Activated T-cell treated with anti-CD3 and anti-CD28 coated beads for 24 hours (primary cell): ENCODE data around the gene FCHO2.
"Not testable (repeated sequence)": the region's sequence is repeated elsewhere in the genome, so short reads cannot be mapped to it uniquely, and the experiment has no call there.

Experiments used
- DNase-seq: peaks from one replicate; pipeline ENCODE4 v3.0.0-alpha.2; 2020; ENCODE audit warnings: low read depth

Gene FCHO2, protein sequence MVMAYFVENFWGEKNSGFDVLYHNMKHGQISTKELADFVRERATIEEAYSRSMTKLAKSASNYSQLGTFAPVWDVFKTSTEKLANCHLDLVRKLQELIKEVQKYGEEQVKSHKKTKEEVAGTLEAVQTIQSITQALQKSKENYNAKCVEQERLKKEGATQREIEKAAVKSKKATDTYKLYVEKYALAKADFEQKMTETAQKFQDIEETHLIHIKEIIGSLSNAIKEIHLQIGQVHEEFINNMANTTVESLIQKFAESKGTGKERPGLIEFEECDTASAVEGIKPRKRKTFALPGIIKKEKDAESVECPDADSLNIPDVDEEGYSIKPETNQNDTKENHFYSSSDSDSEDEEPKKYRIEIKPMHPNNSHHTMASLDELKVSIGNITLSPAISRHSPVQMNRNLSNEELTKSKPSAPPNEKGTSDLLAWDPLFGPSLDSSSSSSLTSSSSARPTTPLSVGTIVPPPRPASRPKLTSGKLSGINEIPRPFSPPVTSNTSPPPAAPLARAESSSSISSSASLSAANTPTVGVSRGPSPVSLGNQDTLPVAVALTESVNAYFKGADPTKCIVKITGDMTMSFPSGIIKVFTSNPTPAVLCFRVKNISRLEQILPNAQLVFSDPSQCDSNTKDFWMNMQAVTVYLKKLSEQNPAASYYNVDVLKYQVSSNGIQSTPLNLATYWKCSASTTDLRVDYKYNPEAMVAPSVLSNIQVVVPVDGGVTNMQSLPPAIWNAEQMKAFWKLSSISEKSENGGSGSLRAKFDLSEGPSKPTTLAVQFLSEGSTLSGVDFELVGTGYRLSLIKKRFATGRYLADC

DNA sequence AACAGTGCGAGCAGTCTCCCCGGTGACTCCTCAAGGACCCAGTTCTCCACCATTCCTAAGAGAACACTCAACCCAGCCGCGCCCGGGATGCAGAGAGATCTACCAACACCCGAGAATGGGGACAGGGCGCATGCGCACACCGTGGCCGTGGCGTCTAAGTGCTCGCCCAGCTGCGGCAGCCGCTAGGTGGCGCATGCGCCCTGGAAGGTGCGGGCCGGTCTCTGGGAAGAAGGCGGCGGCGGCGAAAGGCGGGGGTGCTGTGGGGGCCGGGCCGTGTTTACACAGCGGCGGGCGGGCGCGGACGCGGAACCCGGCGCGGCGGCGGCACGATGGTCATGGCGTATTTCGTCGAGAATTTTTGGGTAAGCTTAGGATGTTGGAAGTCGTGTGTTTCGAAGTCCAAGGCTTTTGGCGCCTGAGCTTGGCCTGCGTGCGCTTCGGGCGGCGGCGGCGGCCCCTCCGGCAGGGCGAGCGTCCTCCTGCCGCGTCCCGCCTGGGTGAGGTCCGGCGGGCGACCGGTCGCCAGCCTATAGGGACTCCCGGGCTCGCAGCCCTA is at the start of gene FCHO2:
Gene FCHO2 (plus strand): TSS at position 274 of the 556 bp plus-strand sequence. CDS start 56 bp downstream, at position 330.
- DNase-seq, result peak; percentile 91

DNA sequence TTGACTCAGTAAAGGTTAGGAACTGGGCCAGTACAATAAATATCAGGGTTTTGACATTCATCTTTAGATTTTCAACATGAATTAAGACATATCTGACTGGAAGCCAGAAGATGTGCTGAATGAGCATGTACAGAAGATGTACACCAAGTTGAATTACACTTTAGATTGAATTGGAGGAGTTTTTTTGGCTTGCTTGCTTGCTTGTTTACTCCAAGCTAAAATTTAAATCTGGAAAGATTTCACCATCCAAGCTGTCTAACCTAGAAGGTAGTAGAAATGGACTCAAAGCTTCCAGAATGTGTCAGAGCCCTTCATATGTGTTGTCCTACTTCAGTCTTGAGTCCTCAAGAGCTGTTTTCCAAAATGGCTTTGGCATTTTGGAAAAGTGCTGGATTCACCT is 49.0 kb upstream of the FCHO2 start:
- DNase-seq, result no peak

DNA sequence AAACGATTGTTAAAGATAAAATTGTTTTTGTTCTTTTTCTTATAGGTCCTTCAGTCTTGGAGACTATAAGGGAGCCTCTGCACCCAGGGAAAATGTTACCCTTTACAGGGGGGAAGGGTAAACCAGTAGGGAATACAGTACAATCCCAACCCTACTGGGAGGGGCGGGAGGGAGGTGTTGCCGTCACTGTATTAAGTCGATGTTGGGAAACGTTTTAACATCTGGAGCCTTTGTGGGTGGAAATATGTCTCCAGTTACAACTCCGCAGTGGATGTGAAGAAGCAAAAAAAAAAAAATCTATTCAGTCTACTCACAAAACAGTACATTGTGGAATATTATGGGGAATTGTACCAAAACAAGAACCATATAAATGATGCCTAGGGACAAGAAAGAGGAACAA is 47.2 kb upstream of the FCHO2 start:
- DNase-seq, result no peak

DNA sequence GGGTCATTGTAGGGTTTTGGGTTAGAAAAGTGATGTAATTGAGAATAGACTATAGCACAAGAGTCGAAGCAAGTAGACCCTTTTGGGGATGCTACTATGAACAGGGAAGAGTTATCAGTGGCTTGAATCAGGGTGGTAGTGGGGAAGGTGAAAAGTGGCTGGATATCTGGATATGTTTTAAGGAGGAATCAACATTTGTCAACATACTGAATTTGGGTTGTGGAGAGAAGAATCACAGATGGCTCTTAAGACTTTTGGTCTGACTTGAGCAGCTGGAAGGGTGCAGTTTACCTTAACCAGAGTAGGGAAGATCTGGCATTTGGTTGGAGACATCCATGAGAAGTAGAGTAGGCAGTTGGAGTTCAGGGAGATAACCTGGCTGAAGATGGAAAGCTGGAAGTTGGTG is 38.5 kb upstream of the FCHO2 start:
- no peak for DNase-seq

DNA sequence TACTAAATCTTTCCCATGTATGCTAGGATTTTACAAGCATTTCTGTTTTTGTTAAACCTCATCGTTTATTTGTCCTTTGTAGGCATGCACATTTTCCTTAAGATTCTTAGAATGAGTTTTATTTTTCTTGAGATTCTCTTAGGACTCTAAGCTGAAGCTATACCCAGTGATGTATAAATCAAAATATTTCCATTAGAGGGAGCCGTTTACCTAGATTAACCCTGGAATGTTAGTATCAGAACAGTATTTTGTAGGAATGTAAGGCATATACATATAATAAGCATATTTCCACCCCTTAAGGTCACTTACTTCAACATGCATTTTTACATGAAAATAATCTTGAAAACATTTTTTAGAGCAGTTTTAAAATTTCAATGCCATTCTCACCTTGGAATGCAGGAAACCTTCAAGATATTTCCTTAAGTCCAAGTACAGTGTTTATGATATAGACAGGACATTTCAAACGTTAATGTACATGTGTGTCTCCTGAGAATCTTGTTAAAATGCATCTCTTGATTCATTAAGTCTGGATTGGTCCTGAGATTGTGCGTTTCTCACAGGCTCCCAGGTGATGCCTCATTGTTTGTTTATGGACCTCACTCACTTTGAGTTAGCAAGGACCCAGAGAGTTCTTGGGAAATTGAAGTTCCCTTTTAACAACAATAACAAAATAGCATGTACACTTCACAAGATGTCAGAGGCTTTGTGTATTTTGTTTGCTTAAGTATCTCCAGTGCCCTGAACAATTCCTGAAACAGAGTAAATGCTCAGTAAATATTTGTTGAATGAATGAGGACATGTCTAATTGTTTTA is 34.9 kb upstream of the FCHO2 start:
- no peak for DNase-seq

DNA sequence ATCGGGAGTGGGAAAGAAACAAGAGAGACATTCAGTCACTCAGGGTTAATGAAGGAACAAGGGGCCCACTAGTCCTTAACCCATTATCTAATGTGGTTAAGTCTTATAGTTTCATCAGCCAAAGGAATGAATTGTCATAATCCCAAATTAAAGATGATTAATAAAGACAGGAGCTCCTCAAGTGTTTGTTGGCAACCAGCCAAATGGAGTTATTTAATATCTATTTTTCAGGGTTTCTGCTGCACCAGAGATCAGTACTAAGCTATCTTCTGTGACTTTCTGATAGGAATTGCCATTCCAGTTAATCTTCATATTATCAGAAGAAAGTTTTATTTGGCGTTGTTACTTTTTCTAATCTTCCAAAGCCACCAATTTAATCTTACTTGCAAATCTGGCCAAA is 34.0 kb upstream of the FCHO2 start:
- no peak for DNase-seq

DNA sequence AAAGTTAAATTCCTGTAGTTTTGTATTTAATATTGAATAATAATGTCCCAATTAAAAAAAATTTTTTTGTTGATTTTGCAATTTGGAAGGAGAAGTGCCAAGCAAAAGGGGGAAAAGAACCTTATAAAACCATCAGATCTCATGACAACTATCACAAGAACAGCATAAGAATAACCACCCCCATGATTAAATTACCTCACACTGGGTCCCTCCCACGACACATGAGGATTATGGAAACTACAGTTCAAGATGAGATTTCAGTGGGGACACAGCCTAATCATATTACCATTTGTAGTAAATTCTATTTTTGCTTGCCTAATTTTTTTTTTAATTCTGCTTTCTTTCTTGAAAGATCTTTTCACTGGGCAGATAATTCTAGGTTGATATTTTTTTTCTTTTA is 33.4 kb upstream of the FCHO2 start:
- DNase-seq, result no peak

DNA sequence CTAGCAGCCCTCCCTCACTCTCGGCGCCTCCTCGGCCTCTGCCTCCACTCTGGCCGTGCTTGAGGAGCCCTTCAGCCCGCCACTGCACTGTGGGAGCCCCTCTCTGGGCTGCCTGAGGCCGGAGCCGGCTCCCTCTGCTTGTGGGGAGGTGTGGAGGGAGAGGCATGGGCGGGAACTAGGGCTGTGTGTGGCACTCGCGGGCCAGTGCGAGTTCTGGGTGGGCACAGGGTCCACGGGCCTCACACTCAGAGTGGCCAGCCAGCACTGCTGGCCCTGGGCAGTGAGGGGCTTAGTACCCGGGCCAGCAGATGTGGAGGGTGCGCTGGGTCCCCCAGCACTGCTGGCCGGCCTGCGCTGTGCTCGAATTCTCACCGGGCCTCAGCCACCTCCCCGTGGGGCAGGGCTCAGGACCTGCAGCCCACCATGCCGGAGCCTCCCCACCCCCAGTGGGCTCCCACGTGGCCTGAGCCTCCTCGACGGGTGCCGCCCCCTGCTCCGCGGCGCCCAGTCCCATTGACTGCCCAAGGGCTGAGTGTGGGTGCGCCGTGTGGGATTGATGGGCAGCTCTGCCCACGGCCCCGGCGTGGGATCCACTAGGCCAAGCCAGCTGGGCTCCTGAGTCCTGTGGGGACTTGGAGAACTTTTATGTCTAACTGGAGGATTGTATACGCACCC is 30.4 kb upstream of the FCHO2 start:
- no peak for DNase-seq

DNA sequence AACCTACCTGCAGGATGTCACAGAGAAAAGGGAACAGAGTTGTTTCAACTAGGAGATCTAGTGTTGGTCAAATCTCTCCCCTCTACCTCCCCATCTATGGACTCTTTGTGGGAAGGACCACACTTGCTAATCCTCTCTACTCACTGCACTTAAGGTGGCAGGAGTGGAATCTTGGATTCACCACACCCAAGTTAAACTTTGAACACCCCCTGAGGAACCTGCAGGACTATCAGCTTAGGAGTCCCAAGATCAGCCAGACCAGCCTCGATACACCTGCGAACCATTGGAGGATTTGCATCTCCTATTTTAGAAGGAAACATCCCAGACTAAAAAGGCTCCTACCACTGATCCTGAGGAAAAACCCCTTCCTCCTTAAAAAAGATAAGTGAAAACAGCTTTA is 23.2 kb upstream of the FCHO2 start:
- DNase-seq, result not testable (repeated sequence)

DNA sequence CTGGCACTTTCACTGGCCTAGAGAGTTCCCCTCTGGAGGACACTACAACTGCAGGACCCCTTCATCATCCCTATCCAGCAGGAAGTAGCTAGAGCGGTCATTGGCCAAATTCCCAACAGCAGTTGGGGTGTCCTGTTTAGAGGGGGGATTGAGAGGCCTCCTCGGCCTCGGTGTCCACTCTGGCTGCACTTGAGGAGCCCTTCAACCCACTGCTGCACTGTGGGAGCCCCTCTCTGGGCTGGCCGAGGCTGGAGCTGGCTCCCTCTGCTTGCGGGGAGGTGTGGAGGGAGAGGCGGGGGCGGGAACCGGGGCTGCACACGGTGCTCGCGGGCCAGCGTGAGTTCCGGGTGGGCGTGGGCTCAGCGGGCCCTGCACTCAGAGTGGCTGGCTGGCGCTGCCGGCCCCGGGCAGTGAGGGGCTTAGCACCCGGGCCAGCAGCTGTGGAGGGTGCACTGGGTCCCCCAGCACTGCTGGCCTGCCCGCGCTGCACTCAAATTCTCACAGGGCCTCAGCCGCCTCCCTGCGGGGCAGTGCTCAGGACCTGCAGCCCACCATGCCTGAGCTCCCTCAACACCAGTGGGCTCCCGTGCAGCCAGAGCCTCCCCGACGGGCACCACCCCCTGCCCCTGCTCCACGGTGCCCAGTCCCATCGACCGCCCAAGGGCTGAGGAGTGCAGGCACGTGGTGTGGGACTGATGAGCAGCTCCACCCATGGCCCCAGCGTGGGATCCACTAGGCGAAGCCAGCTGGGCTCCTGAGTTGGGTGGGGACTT is 20.7 kb upstream of the FCHO2 start:
- DNase-seq, result not testable (repeated sequence)

DNA sequence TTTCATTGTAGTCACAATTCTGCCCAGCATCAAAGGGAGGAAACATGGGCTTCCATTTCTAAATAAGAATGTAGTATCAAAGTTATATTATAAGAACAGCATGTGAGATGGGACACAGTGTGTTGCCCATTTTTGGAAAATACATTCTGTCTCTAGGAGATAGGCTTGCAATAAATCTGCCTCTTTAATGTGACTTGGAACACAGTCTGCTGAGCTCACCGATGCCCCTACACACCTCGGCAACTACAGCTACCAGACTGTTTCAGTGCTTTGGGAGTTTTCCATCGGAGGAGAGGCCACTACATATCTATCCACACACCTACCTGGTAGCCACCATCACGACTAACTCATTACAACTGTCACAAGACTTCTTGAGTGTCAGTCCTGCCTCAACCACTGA is 18.9 kb upstream of the FCHO2 start:
- no peak for DNase-seq

DNA sequence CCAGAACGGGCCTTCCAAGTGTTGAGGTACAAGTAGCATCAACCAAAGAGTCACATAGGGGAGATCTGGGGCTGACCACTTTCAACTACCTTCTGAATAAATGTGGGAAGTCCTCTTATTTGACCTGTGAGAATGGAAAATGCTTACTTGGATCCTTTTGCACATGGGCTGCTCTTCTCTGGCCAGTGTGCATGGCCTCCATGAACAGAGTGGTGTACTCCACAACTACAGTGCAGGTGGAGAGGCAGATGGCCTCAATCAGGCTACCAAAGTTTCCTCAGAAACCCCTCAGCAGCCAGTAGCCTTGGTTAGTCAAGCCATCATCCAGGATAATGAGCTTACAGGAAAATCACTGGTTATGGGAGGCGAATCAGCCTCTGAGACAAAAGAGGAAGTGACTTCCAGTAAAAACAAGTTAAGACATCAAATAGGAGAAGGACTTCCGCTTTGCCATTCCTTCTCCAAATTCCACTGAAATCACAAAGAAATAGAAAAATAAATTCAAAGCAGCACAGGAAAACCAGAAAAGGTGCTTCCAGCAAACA is 18.3 kb upstream of the FCHO2 start:
- no peak for DNase-seq

DNA sequence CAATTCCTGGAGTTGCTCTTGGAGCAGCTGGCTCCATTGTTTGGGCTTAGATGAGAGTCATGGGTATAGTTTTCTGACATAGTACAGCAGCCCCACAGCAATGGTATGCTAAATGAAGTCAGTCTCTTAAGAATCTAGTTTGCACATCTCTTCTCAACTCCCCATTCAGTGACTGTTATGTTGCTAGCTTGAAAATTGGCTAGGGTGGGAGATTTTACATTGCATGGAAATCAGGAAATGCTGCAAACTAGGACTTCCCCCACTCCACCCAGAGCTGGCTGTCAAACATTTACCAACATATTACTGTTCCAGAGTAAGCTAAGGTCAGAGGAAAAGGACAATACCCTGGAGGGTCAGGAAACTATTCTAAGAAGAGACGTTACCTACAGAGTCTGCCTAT is 17.6 kb upstream of the FCHO2 start:
- DNase-seq, result no peak

DNA sequence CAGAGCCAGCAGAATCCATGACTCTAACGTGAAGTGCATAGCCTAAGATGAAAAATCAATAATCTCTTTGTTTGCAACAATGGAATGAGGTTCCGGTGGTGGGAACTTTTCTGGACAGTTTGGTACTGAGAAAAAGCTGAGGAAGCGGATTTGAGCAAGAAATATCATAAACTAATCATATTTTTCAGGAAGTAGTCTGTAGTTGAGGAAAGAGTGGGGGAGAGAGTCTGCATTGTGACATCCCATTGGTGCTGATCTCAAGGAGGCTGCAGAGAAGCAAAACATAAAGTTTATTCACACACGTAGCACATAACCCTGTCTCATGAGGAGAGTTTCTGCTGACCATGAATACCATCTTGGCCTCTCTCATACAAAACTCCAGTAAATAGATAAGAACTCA is 15.8 kb upstream of the FCHO2 start:
- no peak for DNase-seq

DNA sequence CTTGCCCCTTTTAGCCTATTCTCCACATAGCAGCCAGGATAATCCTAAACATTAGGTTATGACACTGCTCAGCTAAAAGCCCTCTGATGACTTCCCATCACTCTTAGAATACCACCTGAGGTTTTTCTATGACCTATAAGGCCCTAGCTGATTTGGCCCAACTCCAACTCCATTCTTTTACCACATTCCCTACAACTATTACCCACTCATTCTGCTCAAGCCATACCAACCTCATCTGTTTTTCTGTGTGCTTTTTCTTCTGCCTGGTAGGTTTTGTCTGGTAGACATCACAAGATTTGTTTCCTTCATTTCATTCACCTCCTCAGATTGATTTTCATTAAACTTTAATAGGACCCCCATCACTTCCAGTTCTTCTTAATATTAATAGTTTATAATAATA is 12.5 kb upstream of the FCHO2 start:
- DNase-seq, result no peak

DNA sequence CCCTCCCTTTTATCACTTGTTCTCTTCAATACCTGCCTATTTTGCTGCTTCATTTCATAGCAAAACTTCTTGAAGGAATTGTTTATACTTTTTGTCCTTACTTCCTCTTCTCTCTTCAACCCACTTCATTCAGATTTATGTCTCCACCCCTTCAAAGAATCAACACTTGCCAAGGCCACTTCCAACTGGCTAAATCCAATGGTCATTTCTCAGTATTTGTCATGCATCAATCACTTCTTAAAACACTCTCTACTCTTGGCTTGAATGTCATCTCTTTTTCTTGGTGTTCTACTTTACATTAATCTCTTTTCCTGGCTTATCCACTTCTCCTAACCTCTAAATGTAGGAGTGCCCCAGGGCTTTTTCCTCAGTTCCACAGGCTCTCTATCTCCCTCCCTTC is 8.3 kb upstream of the FCHO2 start:
- no peak for DNase-seq

DNA sequence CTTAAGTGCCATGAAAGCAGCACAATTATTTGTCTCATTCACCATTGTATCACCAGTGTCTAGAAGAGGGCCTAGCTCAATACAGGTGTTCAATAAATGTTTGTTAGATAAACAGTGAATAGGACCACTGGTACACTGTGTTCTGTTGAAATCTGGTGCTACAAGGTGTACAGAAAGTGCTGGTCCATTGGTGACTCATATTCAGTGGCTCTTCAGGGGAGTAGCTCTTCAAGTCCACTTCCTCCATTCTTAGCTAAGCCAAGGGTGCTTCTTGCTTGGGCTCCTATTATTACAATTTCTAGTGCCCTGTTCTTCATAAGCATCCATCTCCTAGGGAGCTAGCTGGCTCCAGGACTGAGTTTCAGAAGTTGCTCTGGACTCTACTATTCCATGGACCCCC is 6.4 kb upstream of the FCHO2 start:
- no peak for DNase-seq

DNA sequence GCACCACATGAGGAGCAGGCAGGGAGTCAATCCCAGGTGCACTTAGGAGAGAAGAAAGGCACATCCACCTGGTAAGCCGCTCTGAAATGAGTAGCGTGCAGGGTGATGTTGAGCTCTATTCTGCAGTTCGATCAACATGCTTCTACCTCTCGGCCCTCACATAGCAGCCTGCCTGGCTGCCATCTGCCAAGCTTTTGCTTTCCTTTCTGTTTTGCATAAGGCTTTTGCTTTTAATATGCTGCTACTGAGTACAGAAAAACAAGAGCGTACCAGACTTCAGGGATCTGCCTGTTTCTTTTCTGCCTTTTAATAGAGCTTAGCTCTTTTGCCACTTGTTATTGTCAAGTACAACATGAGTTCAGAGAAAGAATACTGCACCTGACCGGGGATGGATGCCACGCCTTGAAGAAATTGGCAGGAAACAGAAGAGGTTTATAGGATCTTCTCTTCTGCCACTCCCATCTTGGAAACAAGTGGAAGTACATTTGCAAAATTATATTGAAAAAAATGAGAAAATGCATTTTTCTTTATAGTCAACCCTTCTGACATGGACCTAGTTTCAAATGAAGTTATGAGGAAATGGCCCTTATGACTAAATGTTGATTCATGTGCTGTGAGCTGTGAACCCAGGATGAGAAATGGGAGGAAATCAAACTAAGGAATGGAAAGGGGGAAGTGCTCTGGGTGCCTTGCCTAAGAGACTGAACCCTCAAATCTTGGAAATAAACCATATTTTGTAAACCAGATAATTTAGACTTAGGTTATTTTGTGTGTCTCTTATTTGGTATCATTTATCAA is 4.0 kb upstream of the FCHO2 start:
- DNase-seq, result no peak

DNA sequence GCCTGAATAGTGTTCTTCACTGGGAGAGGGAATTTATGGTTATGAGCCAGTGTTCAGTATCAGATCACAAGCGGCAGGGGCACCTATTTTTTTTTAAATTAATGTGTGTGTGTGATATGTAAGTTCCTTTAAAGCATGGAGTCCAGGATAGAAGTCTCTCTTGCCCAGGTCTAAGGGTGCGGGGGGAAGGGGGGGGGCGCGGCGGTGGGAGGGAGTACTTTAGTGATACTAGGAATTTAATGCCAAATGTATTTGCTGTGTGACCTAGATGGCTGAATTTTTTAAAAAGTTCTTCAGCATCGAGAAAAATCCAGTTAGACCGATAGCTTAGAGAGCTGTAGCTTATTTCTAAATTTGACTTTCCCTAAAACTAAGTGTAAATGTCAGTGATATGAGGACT is 1.5 kb upstream of the FCHO2 start:
- DNase-seq, result no peak
